SK-N-SH (cell line): ENCODE measurements around the gene ZMYND8. TPM values are rescaled to one million over a fixed set of nuclear protein-coding genes. Genes with fewer than 3 reads are reported as not detected.

ENCODE experiments used
- CTCF ChIA-PET: fragments of 300-600, 350-600 bp; formaldehyde crosslinking; extraction: SDS; loops from one replicate; lab custom pipeline; 2021; lab: Yijun Ruan, JAX
- POLR2A ChIA-PET: fragments of 350-600 bp; sonication (Branson Sonifier 250); formaldehyde crosslinking; extraction: SDS; loops from one replicate; lab custom pipeline; 2020; ENCODE audit warnings: antibody characterized with exemption, inconsistent platforms; lab: Yijun Ruan, JAX
- DNase-seq: peaks from one replicate; pipeline ENCODE4 v3.0.0; 2012
- H2AFZ ChIP-seq: fragments of 200-600 bp; sonication (generic); 2 replicates; pipeline ENCODE4 v1.8.1; 2016; ENCODE audit warnings: antibody characterized with exemption, mild to moderate bottlenecking, low read depth
- H3F3A ChIP-seq: fragments of 200-600 bp; sonication (generic); replicated peaks from 2 replicates; pipeline ENCODE3; 2016; ENCODE audit warnings: antibody characterized with exemption, mild to moderate bottlenecking; ENCODE audit not compliant: insufficient read depth
- H3K27ac ChIP-seq, 2 experiments: fragments of 200-500 bp in 1 of 2; fragments of 200-600 bp in 1 of 2; sonication (Bioruptor generic) in 1 of 2; sonication (generic), shearing (Covaris generic) in 1 of 2; 2 replicates each; pipeline versions ENCODE4 v1.5.1 to v1.6.1; 2014 to 2016; ENCODE audit warnings: low read depth in 2 of 2, inconsistent platforms in 1 of 2, low read length in 1 of 2, mild to moderate bottlenecking in 1 of 2, mixed read lengths in 1 of 2
- H3K27me3 ChIP-seq: fragments of 200-600 bp; sonication (generic), shearing (Covaris generic); 2 replicates; pipeline ENCODE4 v1.6.1; 2016; ENCODE audit warnings: mixed run types; ENCODE audit not compliant: insufficient read depth
- H3K36me3 ChIP-seq, 2 experiments: fragments of 200-500 bp in 1 of 2; fragments of 200-600 bp in 1 of 2; sonication (Bioruptor generic) in 1 of 2; sonication (generic) in 1 of 2; replicated peaks in 1 of 2; 2 replicates each; pipeline versions ENCODE3 to v1.5.1; 2014 to 2016; ENCODE audit warnings: low read length in 1 of 2, mild to moderate bottlenecking in 1 of 2; ENCODE audit not compliant: insufficient read depth in 2 of 2, control insufficient read depth in 1 of 2
- H3K4me1 ChIP-seq, 2 experiments: fragments of 200-500 bp in 1 of 2; fragments of 200-600 bp in 1 of 2; sonication (Bioruptor generic) in 1 of 2; sonication (generic), shearing (Covaris generic) in 1 of 2; 2 replicates each; pipeline versions ENCODE4 v1.5.1 to v1.6.1; 2014 to 2016; ENCODE audit warnings: low read depth in 1 of 2, low read length in 1 of 2, mixed run types in 1 of 2; ENCODE audit not compliant: insufficient read depth in 2 of 2, control insufficient read depth in 1 of 2
- H3K4me2 ChIP-seq: fragments of 200-600 bp; sonication (generic), shearing (Covaris generic); 2 replicates; pipeline ENCODE4 v1.6.1; 2017; ENCODE audit warnings: mixed run types
- H3K4me3 ChIP-seq, 2 experiments: fragments of 200-500 bp in 1 of 2; fragments of 200-600 bp in 1 of 2; sonication (Bioruptor generic) in 1 of 2; sonication (generic), shearing (Covaris generic) in 1 of 2; 2 replicates each; pipeline versions ENCODE4 v1.5.1 to v1.8.1; 2014 to 2016; ENCODE audit warnings: low read depth in 2 of 2, inconsistent platforms in 1 of 2, low read length in 1 of 2, mild to moderate bottlenecking in 1 of 2, mixed read lengths in 1 of 2, moderate library complexity in 1 of 2
- H3K79me2 ChIP-seq: fragments of 200-600 bp; sonication (generic); 2 replicates; pipeline ENCODE4 v1.8.1; 2017; ENCODE audit warnings: mild to moderate bottlenecking; ENCODE audit not compliant: insufficient read depth
- H3K9ac ChIP-seq: fragments of 200-600 bp; sonication (generic); 2 replicates; pipeline ENCODE4 v1.6.1; 2017; ENCODE audit warnings: mixed run types
- H3K9me2 ChIP-seq: fragments of 200-600 bp; sonication (generic); 2 replicates; pipeline ENCODE4 v1.6.1; 2017; ENCODE audit warnings: mixed run types
- H3K9me3 ChIP-seq: fragments of 200-600 bp; sonication (generic); 2 replicates; pipeline ENCODE4 v1.6.1; 2017; ENCODE audit warnings: mixed run types, mild to moderate bottlenecking, moderate library complexity
- H4K20me1 ChIP-seq: fragments of 200-600 bp; sonication (generic); 2 replicates; pipeline ENCODE4 v1.6.1; 2017; ENCODE audit warnings: mild to moderate bottlenecking, mixed run types; ENCODE audit not compliant: insufficient read depth
- CHD2 ChIP-seq: fragments of 150-350 bp; IDR thresholded peaks from 2 replicates; pipeline ENCODE4 v1.6.1; 2018; ENCODE audit warnings: low read length; ENCODE audit not compliant: partially characterized antibody
- EP300 ChIP-seq, 2 experiments: IDR thresholded peaks; 2 replicates each; pipeline versions ENCODE4 v1.4.0 to v1.6.1; 2012; ENCODE audit warnings: borderline replicate concordance in 1 of 2, low read depth in 1 of 2, low read length in 1 of 2
- FOSL2 ChIP-seq: IDR thresholded peaks from 2 replicates; pipeline ENCODE4 v1.4.0; 2012; ENCODE audit warnings: low read depth, mild to moderate bottlenecking, moderate library complexity, borderline replicate concordance
- FOXJ3 ChIP-seq: sonication (generic); formaldehyde crosslinking; IDR thresholded peaks from 2 replicates; pipeline ENCODE4 v1.5.1; 2020; ENCODE audit warnings: mild to moderate bottlenecking, missing genetic modification reagents
- GATA2 ChIP-seq: sonication (generic); formaldehyde crosslinking; IDR thresholded peaks from 2 replicates; pipeline ENCODE4 v1.5.0; 2020; ENCODE audit warnings: mild to moderate bottlenecking, missing genetic modification reagents
- IRF3 ChIP-seq: fragments of 150-350 bp; IDR thresholded peaks from 2 replicates; pipeline ENCODE4 v1.6.1; 2016; ENCODE audit warnings: mild to moderate bottlenecking, low read depth, low read length
- MXI1 ChIP-seq: IDR thresholded peaks from 2 replicates; pipeline ENCODE4 v1.6.1; 2012; ENCODE audit warnings: mild to moderate bottlenecking, low read depth, low read length, improper control_type of control experiment
- NFIC ChIP-seq: IDR thresholded peaks from 2 replicates; pipeline ENCODE4 v1.4.0; 2012; ENCODE audit warnings: borderline replicate concordance
- NRF1 ChIP-seq: IDR thresholded peaks from 2 replicates; pipeline ENCODE4 v1.6.1; 2012; ENCODE audit warnings: low read depth, mild to moderate bottlenecking, low read length
- RAD21 ChIP-seq: IDR thresholded peaks from 2 replicates; pipeline ENCODE4 v1.6.1; 2012; ENCODE audit warnings: mild to moderate bottlenecking, low read length
- RCOR1 ChIP-seq: fragments of 150-350 bp; IDR thresholded peaks from 2 replicates; pipeline ENCODE4 v1.6.1; 2017; ENCODE audit warnings: antibody characterized with exemption, low read length
- REST ChIP-seq: IDR thresholded peaks from 2 replicates; pipeline ENCODE4 v1.6.1; 2012; ENCODE audit warnings: mild to moderate bottlenecking, low read depth, low read length, moderate library complexity
- RXRA ChIP-seq: IDR thresholded peaks from 2 replicates; pipeline ENCODE4 v1.4.0; 2012; ENCODE audit warnings: low read depth, mild to moderate bottlenecking, borderline replicate concordance
- SIN3A ChIP-seq: IDR thresholded peaks from 2 replicates; pipeline ENCODE4 v1.6.1; 2012; ENCODE audit warnings: low read depth, mild to moderate bottlenecking, low read length, moderate library complexity, borderline replicate concordance
- YY1 ChIP-seq: IDR thresholded peaks from 2 replicates; pipeline ENCODE4 v1.4.0; 2012; ENCODE audit warnings: low read depth, mild to moderate bottlenecking
- WGBS: methylation state at CpG from one replicate; pipeline ENCODE4 v1.1.6; 2017; ENCODE audit warnings: low lambda C conversion rate; 5-methylcytosine and 5-hydroxymethylcytosine counted together
- polyA plus RNA-seq, 3 experiments: library from polyadenylated mRNA; depleted of rRNA; stranded (reverse); fragments of >200 nt; gene quantifications; 2 replicates each; pipeline ENCODE4 v1.2.3, GENCODE V29; 2012

Gene ZMYND8
- polyA plus RNA-seq, 1 of the 3 experiments (the other 2 are of a cell fraction), result 25.3 TPM

GRCh38 chr20:47271046-47271615 lies 85.4 kb downstream of the ZMYND8 start (continued):
- no peak for TF ChIP-seq REST
- TF ChIP-seq NFIC, result no peak

GRCh38 chr20:47269309-47270165 lies 87.0 kb downstream of the ZMYND8 start:
- Histone ChIP-seq H3K36me3 (peaks cover 4 to 40% of the 10 kb centered on the region in 2 experiments), H3K4me1 (peaks cover 16 to 26% of the 10 kb centered on the region in 2 experiments), H3K27ac (peak overlapping the region; percentile 23 to 87; a peak in 3 of 4 replicates), H3K27me3 (no peaks in the 10 kb centered on the region), H3K9ac (no peak overlapping the region), H3F3A (peaks cover 17% of the 10 kb centered on the region), H4K20me1 (peaks cover 4% of the 10 kb centered on the region; the same call in 1 of the 2 replicates), H2AFZ (no peak overlapping the region), H3K79me2 (peaks cover 92% of the 10 kb centered on the region), H3K9me2 (no peaks in the 10 kb centered on the region), H3K4me3 (no peak overlapping the region), H3K4me2 (no peak overlapping the region), H3K9me3 (no peaks in the 10 kb centered on the region)
- no peak for TF ChIP-seq NRF1
- peak; percentile 65 for TF ChIP-seq GATA2 (CRISPR knock-in tag)
- TF ChIP-seq SIN3A, result no peak
- TF ChIP-seq FOXJ3 (CRISPR knock-in tag), result no peak
- no peak for TF ChIP-seq YY1
- TF ChIP-seq RCOR1, result peak; percentile 81
- TF ChIP-seq FOSL2, result no peak
- peak; percentile 58 for TF ChIP-seq CHD2
- TF ChIP-seq RXRA, result no peak
- peak; percentile 41; the same call in 1 of the 2 replicates for TF ChIP-seq MXI1
- peak in 1 of 2 experiments; percentile 89; a peak in 2 of 4 replicates for TF ChIP-seq EP300 (IDR thresholded peaks at IDR 0.05; ENCODE audit: borderline replicate concordance in 1 of 2, low read depth in 1 of 2, low read length in 1 of 2)
- no peak for TF ChIP-seq IRF3
- TF ChIP-seq RAD21, result no peak
- POLR2A ChIA-PET, result interaction anchor here (1.1 kb wide), 1 partner anchor 114 kb away, joined by 5 read pairs; no protein-coding TSS in a partner anchor
- 65% methylated on average over 6 of the region's 7 CpGs for WGBS
- DNase-seq, result peak; percentile 41
- CTCF ChIA-PET, result interaction anchor here (1.0 to 16.3 kb wide), 9 partner anchors 13 to 351 kb away, joined by 3 to 546 read pairs (median 6); partner anchors contain the start of gene ZMYND8
